Right atrium auricular region (tissue), 2 donors: Measurements from ENCODE around the gene FAM53B. TPM values are rescaled to one million over a fixed set of nuclear protein-coding genes. Genes with fewer than 3 reads are reported as not detected.
"Not testable (repeated sequence)": the region's sequence is repeated elsewhere in the genome, so short reads cannot be mapped to it uniquely, and the experiment has no call there.

Experiments
- DNase-seq: peaks from one replicate; pipeline ENCODE4 v3.0.0-alpha.2; 2019; ENCODE audit warnings: low spot score
- H3K27ac ChIP-seq, 2 donors: fragments of 200-600 bp; sonication (generic); 1 replicate in 1 of 2; 2 replicates in 1 of 2; pipeline ENCODE4 v1.5.1; 2016 to 2019
- H3K27me3 ChIP-seq, 2 donors: fragments of 200-600 bp; sonication (generic); one replicate each; pipeline versions ENCODE4 v1.5.1 to v1.6.0; 2017 to 2019
- H3K36me3 ChIP-seq: fragments of 200-600 bp; sonication (generic); one replicate; pipeline ENCODE4 v1.5.1; 2016
- H3K4me1 ChIP-seq, 2 donors: fragments of 200-600 bp; sonication (generic); one replicate each; pipeline versions ENCODE4 v1.5.1 to v1.6.0; 2017 to 2019
- H3K4me3 ChIP-seq, 2 donors: fragments of 200-600 bp; sonication (generic); 1 replicate in 1 of 2; 2 replicates in 1 of 2; pipeline ENCODE4 v1.5.1; 2017 to 2019; ENCODE audit warnings: mild to moderate bottlenecking in 1 of 2, moderate library complexity in 1 of 2
- H3K9me3 ChIP-seq, 2 donors: fragments of 200-600 bp; sonication (generic); one replicate each; pipeline ENCODE4 v1.5.1; 2019
- total RNA-seq, 2 donors: library from RNA; depleted of rRNA; stranded (reverse); fragments of >200 nt; gene quantifications; one replicate each; pipeline ENCODE4 v1.1.0, GENCODE V29; 2016
- TF ChIP-seq, protein P1 (sequence below), 2 donors: fragments of 200-600 bp; sonication (generic); IDR thresholded peaks; one replicate each; pipeline ENCODE4 v1.5.1; 2019; ENCODE audit warnings: antibody characterized with exemption in 2 of 2

FAM53B gene
- total RNA-seq, 2 donors from 2014 or later: 30.3 to 31.1 TPM

DNA sequence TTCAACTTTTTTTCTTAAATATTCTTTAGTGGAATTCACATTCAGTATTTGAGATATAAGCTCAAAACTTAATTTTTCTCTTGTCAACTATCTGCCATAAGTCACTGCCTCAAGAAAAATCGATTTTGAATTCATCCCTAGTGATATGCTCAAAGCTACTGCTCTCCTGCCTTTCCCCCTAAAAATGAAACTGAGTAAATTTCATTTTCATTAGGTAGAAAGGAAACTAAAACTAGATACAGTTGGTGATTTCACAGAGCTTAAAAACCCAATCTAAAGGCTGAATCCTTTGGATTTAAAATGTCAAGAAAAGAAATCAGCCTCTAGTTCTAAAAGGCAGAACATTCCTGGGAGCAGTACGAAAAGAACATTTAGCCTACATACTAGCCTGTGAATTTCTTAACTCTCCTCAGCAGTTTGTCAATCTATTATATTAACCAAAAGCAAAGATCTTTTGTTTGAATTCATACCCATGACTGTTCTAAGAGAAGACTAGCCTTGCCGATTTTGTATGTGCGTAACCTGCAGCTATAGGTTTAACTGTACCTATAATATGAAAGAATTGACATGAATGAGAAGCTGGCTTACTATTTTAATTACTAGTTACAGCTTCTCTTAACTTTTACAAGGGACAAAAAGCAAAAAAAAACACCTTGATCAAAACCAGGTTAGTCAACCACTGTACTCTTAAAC lies 4.9 kb upstream of the FAM53B start:
- no peak overlapping the region for H3K27ac ChIP-seq
- H3K9me3 ChIP-seq: no peaks in the 10 kb centered on the region
- peaks cover 0 to 15% of the 10 kb centered on the region in 2 donors for H3K4me1 ChIP-seq
- no peak overlapping the region for H3K4me3 ChIP-seq
- DNase-seq: no peak
- no peaks in the 10 kb centered on the region for H3K36me3 ChIP-seq
- TF ChIP-seq, protein P1, sequence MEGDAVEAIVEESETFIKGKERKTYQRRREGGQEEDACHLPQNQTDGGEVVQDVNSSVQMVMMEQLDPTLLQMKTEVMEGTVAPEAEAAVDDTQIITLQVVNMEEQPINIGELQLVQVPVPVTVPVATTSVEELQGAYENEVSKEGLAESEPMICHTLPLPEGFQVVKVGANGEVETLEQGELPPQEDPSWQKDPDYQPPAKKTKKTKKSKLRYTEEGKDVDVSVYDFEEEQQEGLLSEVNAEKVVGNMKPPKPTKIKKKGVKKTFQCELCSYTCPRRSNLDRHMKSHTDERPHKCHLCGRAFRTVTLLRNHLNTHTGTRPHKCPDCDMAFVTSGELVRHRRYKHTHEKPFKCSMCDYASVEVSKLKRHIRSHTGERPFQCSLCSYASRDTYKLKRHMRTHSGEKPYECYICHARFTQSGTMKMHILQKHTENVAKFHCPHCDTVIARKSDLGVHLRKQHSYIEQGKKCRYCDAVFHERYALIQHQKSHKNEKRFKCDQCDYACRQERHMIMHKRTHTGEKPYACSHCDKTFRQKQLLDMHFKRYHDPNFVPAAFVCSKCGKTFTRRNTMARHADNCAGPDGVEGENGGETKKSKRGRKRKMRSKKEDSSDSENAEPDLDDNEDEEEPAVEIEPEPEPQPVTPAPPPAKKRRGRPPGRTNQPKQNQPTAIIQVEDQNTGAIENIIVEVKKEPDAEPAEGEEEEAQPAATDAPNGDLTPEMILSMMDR (IDR thresholded peaks at IDR 0.05): no peak
- H3K27me3 ChIP-seq: no peaks in the 10 kb centered on the region

DNA sequence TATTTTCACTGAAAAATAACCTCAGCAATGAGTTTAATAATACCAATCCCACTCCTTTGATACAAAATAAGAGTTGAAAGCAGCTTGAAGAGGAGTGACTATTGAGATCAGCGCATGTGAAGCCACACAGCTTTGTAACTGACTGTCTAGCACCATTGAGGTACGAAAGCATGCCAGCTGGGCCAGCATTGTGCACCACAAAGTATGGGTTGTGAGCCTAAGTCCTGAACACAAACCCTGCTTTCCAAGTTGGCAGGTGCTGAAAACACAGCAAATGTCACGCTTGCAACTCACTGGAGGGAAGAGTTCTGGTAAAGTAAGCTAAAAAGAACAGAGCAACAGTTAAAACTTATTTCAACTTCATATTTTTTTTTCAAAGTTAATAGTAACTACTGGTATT lies 4.0 kb upstream of the FAM53B start:
- no peak for DNase-seq
- Histone ChIP-seq H3K4me3 (no peak overlapping the region), H3K27ac (no peak overlapping the region), H3K9me3 (no peaks in the 10 kb centered on the region), H3K36me3 (no peaks in the 10 kb centered on the region), H3K4me1 (peaks cover 0 to 15% of the 10 kb centered on the region in 2 donors), H3K27me3 (no peaks in the 10 kb centered on the region)
- TF ChIP-seq, protein P1 (IDR thresholded peaks at IDR 0.05): no peak

DNA sequence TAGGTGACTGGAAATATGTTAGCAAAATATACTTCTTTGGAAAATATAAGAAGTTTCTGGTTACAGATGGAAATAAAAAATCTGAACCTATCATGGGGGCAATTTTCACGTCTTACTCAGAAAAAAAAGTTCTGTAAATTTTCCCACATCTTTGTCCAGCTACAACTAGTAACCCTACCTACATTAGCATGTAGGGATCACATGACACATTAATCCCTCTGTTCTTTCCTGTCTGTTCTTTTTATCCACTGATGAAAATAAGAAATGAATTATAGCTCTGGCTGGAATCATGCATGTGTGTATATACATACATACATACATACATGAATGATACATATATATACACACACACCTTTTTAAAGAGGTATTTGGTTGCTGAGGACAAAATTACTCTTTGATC lies 3.6 kb upstream of the FAM53B start:
- peaks cover 0 to 18% of the 10 kb centered on the region in 2 donors for H3K4me1 ChIP-seq
- no peak overlapping the region for H3K4me3 ChIP-seq
- no peaks in the 10 kb centered on the region for H3K27me3 ChIP-seq
- H3K27ac ChIP-seq: no peak overlapping the region
- TF ChIP-seq, protein P1 (IDR thresholded peaks at IDR 0.05): no peak
- H3K36me3 ChIP-seq: no peaks in the 10 kb centered on the region
- no peaks in the 10 kb centered on the region for H3K9me3 ChIP-seq
- no peak for DNase-seq

DNA sequence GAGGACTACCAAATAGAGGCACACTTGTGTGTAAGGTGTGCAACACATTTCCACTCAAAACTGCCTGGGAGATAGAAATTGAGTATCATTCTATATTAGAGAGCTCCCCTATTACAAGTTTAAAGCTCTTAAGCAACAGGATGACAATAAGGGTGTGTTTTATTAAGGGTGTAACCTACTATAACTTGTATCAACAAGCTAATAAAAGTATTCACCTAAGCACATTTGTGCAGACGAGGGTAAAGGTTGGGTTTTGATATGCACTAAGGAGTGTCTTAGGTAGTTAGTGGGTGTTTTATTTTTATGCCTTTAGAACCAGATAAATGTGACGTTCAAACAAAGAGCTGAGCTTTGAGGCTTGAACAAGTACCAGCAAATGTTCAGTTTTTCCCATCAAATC lies 2.8 kb upstream of the FAM53B start:
- TF ChIP-seq, protein P1 (IDR thresholded peaks at IDR 0.05): no peak
- no peaks in the 10 kb centered on the region for H3K9me3 ChIP-seq
- H3K4me1 ChIP-seq: peaks cover 0 to 25% of the 10 kb centered on the region in 2 donors
- H3K27me3 ChIP-seq: no peaks in the 10 kb centered on the region
- no peaks in the 10 kb centered on the region for H3K36me3 ChIP-seq
- DNase-seq: no peak
- H3K4me3 ChIP-seq: no peak overlapping the region
- H3K27ac ChIP-seq: no peak overlapping the region

DNA sequence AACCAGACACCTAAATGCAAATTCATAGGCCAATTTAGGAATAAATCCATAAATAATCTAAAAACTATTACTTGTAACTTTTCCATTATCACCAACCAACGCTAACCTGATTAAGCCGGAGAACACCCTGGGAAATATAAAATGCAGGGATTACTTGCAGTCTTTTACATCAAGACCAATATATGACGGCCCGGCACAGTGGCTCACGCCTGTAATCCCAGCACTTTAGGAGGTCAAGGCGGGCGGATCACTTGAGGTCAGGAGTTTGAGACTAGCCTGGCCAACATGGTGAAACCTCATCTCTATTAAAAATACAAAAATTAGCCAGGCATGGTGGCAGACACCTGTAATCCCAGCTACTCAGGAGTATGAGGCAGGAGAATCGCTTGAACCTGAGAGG lies 2.3 kb upstream of the FAM53B start:
- not testable (repeated sequence) for H3K36me3 ChIP-seq, H3K27ac ChIP-seq, H3K4me3 ChIP-seq, DNase-seq, H3K27me3 ChIP-seq, H3K9me3 ChIP-seq
- H3K4me1 ChIP-seq: peaks cover 0 to 31% of the 10 kb centered on the region in 2 donors

DNA sequence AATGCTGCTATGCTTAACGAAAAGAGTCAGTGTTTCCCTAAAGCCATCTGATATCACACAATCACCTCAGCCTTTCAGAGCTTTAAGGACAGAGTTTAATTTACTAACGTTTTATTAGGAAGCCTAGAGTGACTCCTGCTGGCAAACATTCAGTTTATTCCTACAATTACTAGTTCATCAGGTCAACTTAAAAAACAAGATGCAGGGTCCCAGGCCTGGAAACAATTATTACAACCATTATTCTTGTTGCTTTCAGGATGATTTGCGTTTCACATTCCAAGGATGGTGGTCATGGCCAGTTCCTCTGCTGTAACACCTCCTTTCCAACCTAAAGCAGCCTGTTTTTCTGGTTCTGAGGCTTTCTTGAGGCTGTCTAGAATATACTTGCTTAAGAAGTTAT lies 1.5 kb upstream of the FAM53B start:
- Histone ChIP-seq H3K36me3 (no peaks in the 10 kb centered on the region), H3K27ac (no peak overlapping the region), H3K4me3 (no peak overlapping the region), H3K27me3 (no peaks in the 10 kb centered on the region), H3K9me3 (no peaks in the 10 kb centered on the region), H3K4me1 (peaks cover 0 to 38% of the 10 kb centered on the region in 2 donors)
- no peak for DNase-seq
- TF ChIP-seq, protein P1 (IDR thresholded peaks at IDR 0.05): peak in 1 of 2 donors; percentile 63
